ENCODE data around the gene LPO. TPM values are rescaled to one million over a fixed set of nuclear protein-coding genes. Genes with fewer than 3 reads are reported as not detected.

Gene LPO
- total and polyA plus RNA-seq, 3 experiments from 2014 or later: not detected

DNA sequence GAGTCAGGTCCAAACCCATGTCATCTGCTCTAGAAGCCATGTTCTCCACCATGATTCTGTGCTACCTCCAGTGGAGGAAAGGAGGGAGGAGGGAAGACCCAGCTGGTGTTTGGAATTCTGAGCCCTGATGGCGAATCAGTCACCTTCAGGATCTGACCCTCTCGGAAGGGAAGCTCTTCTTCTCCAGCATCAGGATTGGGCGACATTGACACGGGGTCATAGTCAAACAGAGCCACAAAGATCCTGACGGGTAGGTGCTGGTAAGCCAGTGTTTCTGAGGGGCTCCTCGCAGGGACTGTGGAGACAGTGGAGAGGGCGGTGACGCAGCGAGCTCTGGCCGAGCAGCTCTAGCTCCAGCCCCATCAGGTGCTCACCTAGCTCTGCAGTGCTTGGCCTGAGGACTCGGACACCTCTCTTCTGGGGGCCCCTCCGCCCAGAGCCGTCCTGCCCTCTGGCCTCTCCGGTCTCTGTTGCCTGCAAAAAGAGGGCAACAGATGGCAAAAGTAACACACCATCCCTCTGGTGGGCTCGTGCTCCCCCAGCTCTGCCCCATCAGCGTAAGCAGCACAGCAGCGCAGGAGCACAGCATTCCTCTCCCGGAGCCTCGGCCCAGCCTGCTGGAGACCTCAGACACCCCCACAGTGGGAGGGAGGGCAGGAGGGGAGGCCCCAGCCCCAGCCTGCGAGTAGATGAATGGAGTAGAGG lies 69.2 kb downstream of the LPO start:
- POLR2A ChIA-PET: no interaction called here

DNA sequence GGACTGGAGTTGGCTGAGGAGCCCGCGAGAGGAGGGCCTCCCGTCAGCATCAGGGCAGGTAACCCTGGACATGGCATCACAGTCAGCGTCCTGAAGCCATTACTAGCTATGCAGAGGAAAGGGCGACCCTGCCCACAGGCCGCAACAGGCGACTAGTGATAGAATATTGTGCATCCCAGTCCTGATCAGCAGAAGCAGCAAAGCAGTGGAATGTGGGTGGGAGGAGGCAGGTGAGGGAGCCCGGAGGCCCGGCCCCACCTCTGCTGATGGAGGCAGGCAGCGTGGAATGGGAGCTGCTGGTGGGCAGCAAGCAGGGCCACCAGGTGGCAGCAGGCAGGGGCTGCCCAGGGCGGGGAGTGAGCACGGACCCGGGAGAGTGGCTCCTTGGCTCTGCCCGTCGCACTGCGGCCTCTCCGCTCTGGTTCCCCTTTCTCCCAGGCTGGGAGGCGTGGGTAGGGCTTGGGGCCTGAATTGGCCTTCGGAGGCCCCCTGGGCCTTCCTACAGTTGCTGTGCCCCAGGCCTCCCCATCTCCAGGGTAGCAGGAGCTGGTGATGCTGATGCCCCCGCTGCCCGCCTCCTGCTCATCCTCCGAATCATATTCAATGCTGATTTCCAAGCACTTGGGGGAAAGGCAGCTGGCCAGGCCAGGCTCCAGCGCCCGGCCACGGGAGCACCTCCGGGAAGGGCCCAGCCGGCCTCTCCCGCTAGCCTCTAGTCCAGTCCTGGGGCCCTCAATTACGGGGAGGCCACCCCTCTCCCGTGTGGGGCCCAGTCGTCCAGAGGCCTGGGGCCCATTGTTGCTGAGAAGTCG lies 70.0 kb downstream of the LPO start:
- H3K4me1 ChIP-seq (ENCODE audit: insufficient read depth, low read length): no peaks in the 10 kb centered on the region
- peaks cover 7 to 30% (median 8%) of the 10 kb centered on the region in 3 donors for H3K36me3 Mint-ChIP-seq
- H3K4me3 ChIP-seq (ENCODE audit: low read length): no peak overlapping the region
- ChIA-PET POLR2A (interaction anchor here (0.5 kb wide), 1 partner anchor 38 kb away, joined by 4 read pairs; no protein-coding TSS in a partner anchor), CTCF (interaction anchor here (1.2 to 2.1 kb wide), 4 partner anchors 9 to 179 kb away, joined by 3 to 8 read pairs (median 5); partner anchors contain the start of gene HSF5)
- peak in 1 of 5 donors; percentile 39 for DNase-seq
- no peaks in the 10 kb centered on the region for H3K9me3 Mint-ChIP-seq
- H3K27me3 ChIP-seq (ENCODE audit: insufficient read depth, low read length, poor library complexity, severe bottlenecking): no peaks in the 10 kb centered on the region
- no peak overlapping the region for H3K27ac Mint-ChIP-seq
- H3K27me3 Mint-ChIP-seq: no peaks in the 10 kb centered on the region
- H3K27ac ChIP-seq (ENCODE audit: low read depth, low read length): no peak overlapping the region
- no peak overlapping the region for H3K4me3 Mint-ChIP-seq
- H3K36me3 ChIP-seq (ENCODE audit: insufficient read depth, low read length): peaks cover 7% of the 10 kb centered on the region
- H3K9me3 ChIP-seq (ENCODE audit: low read length): no peaks in the 10 kb centered on the region
- H3K4me1 Mint-ChIP-seq: peaks cover 5 to 7% (median 6%) of the 10 kb centered on the region in 3 donors

More for the DNA sequence above, 69.2 kb downstream of the LPO start:
- H3K36me3 Mint-ChIP-seq: peaks cover 7 to 28% (median 8%) of the 10 kb centered on the region in 3 donors
- Histone ChIP-seq H3K4me1 (ENCODE audit: insufficient read depth, low read length) (no peaks in the 10 kb centered on the region), H3K9me3 (ENCODE audit: low read length) (no peaks in the 10 kb centered on the region), H3K27me3 (ENCODE audit: insufficient read depth, low read length, poor library complexity, severe bottlenecking) (no peaks in the 10 kb centered on the region), H3K4me3 (ENCODE audit: low read length) (no peak overlapping the region), H3K36me3 (ENCODE audit: insufficient read depth, low read length) (peaks cover 7% of the 10 kb centered on the region), H3K27ac (ENCODE audit: low read depth, low read length) (no peak overlapping the region)
- peak overlapping the region in 2 of 8 donors; percentile 26 to 70 for H3K27ac Mint-ChIP-seq
- no peaks in the 10 kb centered on the region for H3K9me3 Mint-ChIP-seq
- DNase-seq: no peak
- CTCF ChIA-PET: interaction anchor here (1.2 to 2.1 kb wide), 4 partner anchors 10 to 180 kb away, joined by 3 to 8 read pairs (median 5); partner anchors contain the start of gene HSF5
- H3K27me3 Mint-ChIP-seq: no peaks in the 10 kb centered on the region
- no peak overlapping the region for H3K4me3 Mint-ChIP-seq
- H3K4me1 Mint-ChIP-seq: peaks cover 5 to 7% (median 6%) of the 10 kb centered on the region in 3 donors

DNA sequence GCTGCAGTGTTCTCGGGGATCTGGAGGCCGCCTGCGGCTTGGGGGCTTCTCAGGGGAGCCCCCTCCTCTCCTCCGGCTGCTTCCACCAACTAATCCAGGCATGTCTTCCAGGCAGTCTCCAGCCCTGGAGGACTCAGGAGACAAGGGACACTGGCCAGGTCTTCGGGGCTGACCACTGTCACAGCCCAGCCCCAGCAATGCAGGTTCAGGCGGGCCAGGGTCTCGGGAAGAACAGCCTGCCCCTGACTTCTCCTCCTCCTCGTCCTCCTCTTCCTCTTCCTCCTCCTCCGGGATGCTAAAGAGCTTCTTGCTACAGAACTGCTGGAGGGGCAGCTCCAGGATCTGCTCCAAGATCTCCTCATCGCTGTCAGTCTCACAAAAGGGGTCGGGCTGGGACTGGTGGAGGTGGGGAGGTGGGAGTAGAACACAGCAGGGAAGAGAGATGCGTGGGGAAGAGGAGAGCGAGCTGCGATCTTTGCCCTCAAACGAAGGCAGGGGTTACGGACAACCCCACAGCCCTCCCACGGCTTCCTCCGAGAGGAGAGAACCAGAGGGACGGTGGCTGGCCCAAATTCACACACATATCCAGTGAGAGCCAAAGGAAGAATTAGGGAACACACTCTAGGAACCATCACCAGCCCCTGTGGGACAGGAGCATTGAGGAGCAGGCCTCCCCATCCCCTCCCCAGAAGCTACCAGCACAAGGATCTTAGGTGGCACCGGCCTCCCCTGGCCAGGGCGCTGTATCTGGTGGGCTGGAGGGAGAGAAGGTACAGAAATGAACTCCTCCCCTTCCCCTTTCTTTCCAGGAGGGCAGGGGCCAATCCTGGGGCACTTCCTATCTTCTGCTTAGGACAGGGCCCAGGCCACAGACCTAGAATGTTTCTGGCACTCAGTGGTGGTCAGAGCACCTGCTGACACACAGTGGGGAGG lies 70.9 kb downstream of the LPO start:
- Mint-ChIP-seq H3K27me3 (no peaks in the 10 kb centered on the region), H3K27ac (peak overlapping the region in 3 of 8 donors; percentile 46 to 78 (median 58)), H3K9me3 (no peaks in the 10 kb centered on the region), H3K4me1 (peaks cover 2 to 5% (median 2%) of the 10 kb centered on the region in 3 donors), H3K36me3 (peaks cover 6 to 36% (median 8%) of the 10 kb centered on the region in 3 donors), H3K4me3 (no peak overlapping the region)
- no peaks in the 10 kb centered on the region for H3K9me3 ChIP-seq (ENCODE audit: low read length)
- no peak overlapping the region for H3K4me3 ChIP-seq (ENCODE audit: low read length)
- no peak overlapping the region for H3K27ac ChIP-seq (ENCODE audit: low read depth, low read length)
- H3K4me1 ChIP-seq (ENCODE audit: insufficient read depth, low read length): no peaks in the 10 kb centered on the region
- POLR2A ChIA-PET: interaction anchor here (0.5 kb wide), 1 partner anchor 37 kb away, joined by 4 read pairs; no protein-coding TSS in a partner anchor
- no peaks in the 10 kb centered on the region for H3K27me3 ChIP-seq (ENCODE audit: insufficient read depth, low read length, poor library complexity, severe bottlenecking)
- H3K36me3 ChIP-seq (ENCODE audit: insufficient read depth, low read length): peaks cover 7% of the 10 kb centered on the region
- peak in 1 of 5 donors; percentile 37 for DNase-seq
- CTCF ChIA-PET: interaction anchor here (0.8 to 1.5 kb wide), 4 partner anchors 29 to 179 kb away, joined by 3 to 4 read pairs (median 3); partner anchors contain the start of genes HSF5 and RNF43

DNA sequence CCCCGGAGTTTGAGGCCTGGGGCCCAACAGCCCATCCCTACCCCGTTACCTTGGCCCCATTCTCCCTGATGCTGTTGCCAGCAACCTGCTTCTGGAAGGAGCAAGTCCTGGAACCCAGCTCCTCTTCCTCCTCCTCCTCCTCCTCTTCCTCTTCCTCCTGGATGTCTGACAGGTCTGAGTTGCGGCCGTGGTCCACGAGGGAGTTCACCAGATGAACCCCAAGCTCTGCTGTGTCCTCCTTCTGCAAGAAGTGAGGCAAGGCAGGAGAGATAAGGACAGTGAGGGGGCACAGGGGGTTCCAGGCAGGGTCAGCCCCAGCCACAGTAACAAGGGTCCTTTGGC lies 71.5 kb downstream of the LPO start:
- no peaks in the 10 kb centered on the region for H3K9me3 ChIP-seq (ENCODE audit: low read length)
- peak overlapping the region in 2 of 8 donors; percentile 58 to 60 for H3K27ac Mint-ChIP-seq
- no peaks in the 10 kb centered on the region for H3K27me3 Mint-ChIP-seq
- H3K36me3 Mint-ChIP-seq: peaks cover 5 to 41% (median 9%) of the 10 kb centered on the region in 3 donors
- H3K36me3 ChIP-seq (ENCODE audit: insufficient read depth, low read length): peaks cover 7% of the 10 kb centered on the region
- CTCF ChIA-PET: interaction anchor here (0.8 to 1.1 kb wide), 2 partner anchors 35 to 108 kb away, joined by 3 to 4 read pairs; partner anchors contain the start of gene RNF43
- H3K4me1 ChIP-seq (ENCODE audit: insufficient read depth, low read length): no peaks in the 10 kb centered on the region
- H3K4me1 Mint-ChIP-seq: peaks cover 0 to 3% (median 0%) of the 10 kb centered on the region in 3 donors
- H3K4me3 Mint-ChIP-seq: no peak overlapping the region
- POLR2A ChIA-PET: no interaction called here
- H3K9me3 Mint-ChIP-seq: no peaks in the 10 kb centered on the region
- no peak for DNase-seq
- H3K27me3 ChIP-seq (ENCODE audit: insufficient read depth, low read length, poor library complexity, severe bottlenecking): no peaks in the 10 kb centered on the region
- no peak overlapping the region for H3K4me3 ChIP-seq (ENCODE audit: low read length)
- H3K27ac ChIP-seq (ENCODE audit: low read depth, low read length): no peak overlapping the region

DNA sequence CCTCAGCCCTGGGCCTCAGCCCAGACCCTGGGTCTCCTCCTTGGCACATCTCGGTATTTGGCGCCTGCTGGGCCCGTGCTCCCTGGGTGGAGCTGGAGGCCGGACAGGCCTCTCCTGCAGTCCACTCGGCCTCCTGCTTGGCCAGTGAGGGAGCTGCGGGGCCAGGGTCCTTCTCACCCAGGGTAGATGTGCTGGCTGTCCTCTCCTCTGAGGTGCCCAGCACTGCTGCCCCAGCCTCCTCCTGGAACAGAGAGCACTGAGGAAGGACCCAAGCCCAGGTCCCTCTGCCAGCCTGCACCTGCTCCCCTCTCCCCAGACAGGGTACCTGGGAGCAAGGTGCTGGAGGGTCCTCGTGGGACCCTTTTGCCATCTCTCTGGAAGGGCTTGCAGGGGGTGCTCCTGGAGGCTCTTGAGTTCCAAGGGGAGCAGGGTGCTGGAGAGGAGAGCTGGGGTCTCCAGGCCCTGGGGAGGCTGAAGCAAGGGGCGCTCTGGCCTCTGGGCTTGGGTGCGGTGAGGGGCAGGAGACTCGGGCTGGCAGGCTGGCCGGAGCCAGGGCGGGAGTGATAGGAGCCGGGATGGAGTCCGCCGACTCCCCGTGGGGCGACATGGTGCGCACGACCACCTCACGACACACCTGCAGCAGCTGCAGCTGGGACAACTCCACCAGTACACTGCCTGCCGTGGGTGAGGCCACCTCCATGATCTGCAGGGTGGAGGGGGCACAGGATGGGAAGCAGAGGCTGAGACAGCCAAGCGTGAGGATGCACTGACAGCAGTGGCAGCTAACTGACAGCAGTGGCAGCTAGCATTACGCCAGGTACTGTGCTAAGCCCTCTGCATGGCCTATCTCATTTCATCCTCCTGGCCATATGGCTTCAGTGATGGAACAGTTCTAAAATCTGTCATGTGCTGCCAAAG lies 72.4 kb downstream of the LPO start:
- H3K27ac ChIP-seq (ENCODE audit: low read depth, low read length): no peak overlapping the region
- CTCF ChIA-PET: interaction anchor here (1.1 to 1.7 kb wide), 3 partner anchors 17 to 107 kb away, joined by 3 read pairs; partner anchors contain the start of gene RNF43
- no peaks in the 10 kb centered on the region for H3K27me3 ChIP-seq (ENCODE audit: insufficient read depth, low read length, poor library complexity, severe bottlenecking)
- H3K27ac Mint-ChIP-seq: peak overlapping the region in 1 of 8 donors; percentile 63
- H3K36me3 ChIP-seq (ENCODE audit: insufficient read depth, low read length): peaks cover 7% of the 10 kb centered on the region
- H3K9me3 ChIP-seq (ENCODE audit: low read length): no peaks in the 10 kb centered on the region
- POLR2A ChIA-PET: no interaction called here
- no peaks in the 10 kb centered on the region for H3K9me3 Mint-ChIP-seq
- DNase-seq: peak in 1 of 5 donors; percentile 39
- no peaks in the 10 kb centered on the region for H3K27me3 Mint-ChIP-seq
- H3K4me1 Mint-ChIP-seq: peaks cover 0 to 3% (median 0%) of the 10 kb centered on the region in 3 donors
- H3K4me3 ChIP-seq (ENCODE audit: low read length): no peak overlapping the region
- no peak overlapping the region for H3K4me3 Mint-ChIP-seq
- H3K4me1 ChIP-seq (ENCODE audit: insufficient read depth, low read length): no peaks in the 10 kb centered on the region
- peaks cover 5 to 47% (median 9%) of the 10 kb centered on the region in 3 donors for H3K36me3 Mint-ChIP-seq

DNA sequence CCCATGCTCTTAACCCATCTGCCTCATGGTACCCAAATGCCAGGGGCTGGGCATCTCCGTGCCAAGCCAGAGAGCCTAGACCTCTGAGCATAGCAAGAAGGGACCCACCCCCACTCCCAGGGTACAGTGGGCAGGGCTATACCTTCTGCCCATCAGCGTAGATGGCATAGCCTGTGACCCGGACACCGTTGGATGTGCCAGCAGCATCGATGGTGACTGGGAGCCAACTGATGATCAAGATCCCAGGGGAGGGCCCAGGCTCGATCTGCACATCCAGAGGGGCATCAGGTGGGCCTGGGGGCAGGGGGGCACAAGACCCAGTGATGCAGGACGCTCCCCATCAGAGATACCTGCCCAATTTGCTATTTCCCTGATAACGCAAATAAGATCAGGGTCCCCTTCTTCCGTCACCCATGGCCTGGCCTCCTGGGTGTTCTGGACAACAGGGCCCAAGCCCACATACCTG lies 73.1 kb downstream of the LPO start:
- H3K9me3 ChIP-seq (ENCODE audit: low read length): no peaks in the 10 kb centered on the region
- H3K4me3 ChIP-seq (ENCODE audit: low read length): no peak overlapping the region
- no peaks in the 10 kb centered on the region for H3K27me3 ChIP-seq (ENCODE audit: insufficient read depth, low read length, poor library complexity, severe bottlenecking)
- Mint-ChIP-seq H3K36me3 (peaks cover 5 to 49% (median 9%) of the 10 kb centered on the region in 3 donors), H3K27ac (peak overlapping the region in 2 of 8 donors; percentile 36 to 38), H3K9me3 (no peaks in the 10 kb centered on the region), H3K27me3 (no peaks in the 10 kb centered on the region), H3K4me1 (peaks cover 0 to 3% (median 0%) of the 10 kb centered on the region in 3 donors), H3K4me3 (no peak overlapping the region)
- peaks cover 7% of the 10 kb centered on the region for H3K36me3 ChIP-seq (ENCODE audit: insufficient read depth, low read length)
- H3K4me1 ChIP-seq (ENCODE audit: insufficient read depth, low read length): no peaks in the 10 kb centered on the region
- ChIA-PET CTCF (interaction anchor here (1.2 to 1.7 kb wide), 2 partner anchors 16 to 106 kb away, joined by 3 read pairs; partner anchors contain the start of gene RNF43), POLR2A (interaction anchor here (0.6 kb wide), 1 partner anchor 14 kb away, joined by 3 read pairs; no protein-coding TSS in a partner anchor)
- no peak for DNase-seq
- no peak overlapping the region for H3K27ac ChIP-seq (ENCODE audit: low read depth, low read length)

Data from CD8-positive, alpha-beta memory T cell (primary cell).